ENCODE results near the gene HSF5.

Gene HSF5

DNA sequence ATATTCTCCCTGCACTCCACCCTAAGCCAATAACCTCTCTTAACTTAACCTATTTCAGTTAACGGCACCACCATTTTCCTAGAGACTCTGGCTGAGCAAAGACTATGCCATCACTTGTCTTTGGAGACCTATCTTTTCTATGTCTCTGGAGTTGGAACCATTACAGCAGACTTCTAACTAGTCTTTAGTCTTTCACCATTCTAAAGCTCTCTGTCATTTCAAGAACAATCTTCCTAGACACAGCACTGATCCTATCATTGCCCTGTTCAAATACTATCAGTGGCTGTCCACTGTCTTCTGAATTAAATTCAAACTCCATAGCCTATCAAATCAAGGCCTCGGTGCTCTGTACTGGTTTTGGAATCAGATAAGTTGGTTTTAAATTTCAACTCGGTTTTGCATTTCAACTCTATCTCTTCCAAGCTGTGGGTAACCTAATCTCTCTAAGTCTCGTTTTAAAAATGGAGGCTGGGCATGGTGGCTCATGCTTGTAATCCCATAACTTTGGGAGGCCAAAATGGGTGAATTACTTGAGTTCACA is 102.8 kb downstream of the HSF5 start:
- no peak for DNase-seq (ENCODE audit: low spot score)

DNA sequence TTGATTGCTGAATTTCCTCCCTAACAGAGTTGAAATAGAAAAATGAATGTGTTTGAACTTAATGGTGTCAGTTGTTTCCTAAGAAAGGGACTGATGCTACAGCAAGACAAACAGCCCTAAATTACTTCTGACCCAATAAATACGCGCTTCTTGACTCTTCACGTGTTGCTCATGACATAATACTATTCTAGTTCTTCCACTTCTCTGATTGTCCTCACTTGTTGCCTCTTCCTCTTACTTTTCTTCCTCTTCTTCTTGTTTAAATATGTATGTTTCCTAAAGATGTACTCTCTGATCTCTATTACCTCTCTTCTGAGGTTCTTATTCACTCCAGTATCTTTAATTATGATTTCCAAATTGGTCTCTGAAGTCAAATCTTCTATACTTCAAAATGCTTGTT is 103.3 kb downstream of the HSF5 start:
- DNase-seq (ENCODE audit: low spot score): no peak

GRCh38 chr17:58383892-58384462 is 104.2 kb downstream of the HSF5 start:
- DNase-seq (ENCODE audit: low spot score): peak; percentile 55

GRCh38 chr17:58382872-58383242 is 105.4 kb downstream of the HSF5 start:
- no peak for DNase-seq (ENCODE audit: low spot score)

GRCh38 chr17:58382108-58382871 is 105.9 kb downstream of the HSF5 start:
- no peak for DNase-seq (ENCODE audit: low spot score)

DNA sequence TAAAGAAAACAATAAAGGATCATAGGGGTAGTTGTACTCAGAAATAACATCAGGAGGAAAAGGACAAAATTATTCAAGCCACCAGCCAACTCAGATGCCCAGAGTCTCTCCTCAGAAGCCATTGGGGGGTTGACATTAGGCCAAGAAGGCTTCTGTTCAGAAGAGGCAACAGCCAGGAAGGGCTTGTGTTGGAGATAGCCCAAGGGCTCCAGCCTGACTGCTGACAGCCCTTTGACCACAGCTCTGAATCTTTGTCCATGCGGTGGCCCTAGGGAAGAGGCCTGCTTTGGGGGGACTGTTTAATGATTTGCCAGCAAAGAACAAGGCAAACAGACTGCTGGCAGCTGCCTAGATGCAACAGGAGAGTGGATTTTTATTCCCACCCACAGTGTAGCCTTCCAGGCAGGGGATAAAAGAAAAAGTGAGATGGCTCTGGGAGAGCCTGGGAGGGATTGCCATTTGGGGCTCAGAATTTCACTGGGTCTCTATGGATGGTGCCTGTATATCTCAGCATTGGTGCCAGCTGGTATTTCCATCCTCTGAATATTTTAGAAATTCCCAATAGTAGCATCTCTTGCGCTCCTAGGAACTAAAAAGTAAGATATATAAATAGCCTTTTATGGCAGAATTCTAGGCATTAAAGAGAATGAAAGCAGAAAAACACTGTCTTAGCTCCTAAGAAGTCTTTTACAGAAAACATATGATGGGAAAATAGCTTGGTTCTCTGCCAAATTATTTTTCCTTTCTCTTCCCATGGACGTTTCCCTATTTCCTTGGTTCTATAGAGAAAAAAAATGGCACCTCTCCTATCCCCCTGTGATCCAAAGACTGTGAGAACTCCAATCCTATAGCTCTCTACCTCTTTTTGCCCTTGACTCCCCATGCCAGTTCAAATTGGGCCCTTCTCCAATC is 106.8 kb downstream of the HSF5 start:
- DNase-seq (ENCODE audit: low spot score): no peak

DNA sequence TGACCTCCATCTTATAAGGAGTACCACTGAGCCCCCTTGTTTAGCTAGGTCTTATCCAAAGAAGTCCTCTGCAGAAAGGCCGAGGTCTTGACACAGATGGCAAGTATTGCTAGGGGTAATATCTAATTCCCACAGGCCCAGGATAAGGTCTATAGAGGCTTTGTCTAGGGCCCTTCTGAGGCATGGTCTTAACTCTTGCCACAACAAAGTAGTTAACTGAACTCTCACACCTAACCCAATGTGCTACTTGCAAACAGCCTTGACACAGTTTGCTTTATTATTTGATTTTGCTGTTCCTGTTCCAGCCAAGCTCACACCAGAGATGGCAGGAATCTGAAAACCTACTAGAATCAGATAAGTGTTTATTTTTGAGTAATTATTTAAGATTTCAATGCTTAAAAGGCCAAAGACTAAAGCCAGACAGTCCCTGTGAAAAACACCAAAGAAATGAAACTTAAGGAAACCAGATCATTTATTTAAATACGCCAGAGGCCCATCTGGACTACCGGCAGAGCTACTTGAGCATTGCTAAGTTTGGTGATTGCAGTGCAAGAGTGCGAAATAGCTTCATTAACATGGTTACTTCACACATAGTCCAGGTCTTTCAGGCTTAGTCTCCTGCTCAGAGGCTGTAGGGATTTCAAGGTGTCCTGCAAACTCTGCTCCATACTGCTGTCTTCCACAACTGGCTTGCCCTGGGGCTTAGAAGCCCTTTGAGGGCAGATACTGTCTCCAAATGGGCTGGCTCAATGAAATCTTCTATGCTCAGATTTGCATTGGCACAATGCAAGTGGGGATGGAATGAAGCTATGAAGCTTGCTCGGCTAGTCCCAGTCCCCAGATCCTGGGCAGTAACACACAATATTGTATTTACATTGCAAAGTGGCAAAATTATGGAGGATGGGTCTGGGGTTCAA is 107.7 kb downstream of the HSF5 start:
- DNase-seq (ENCODE audit: low spot score): no peak

- DNase-seq (ENCODE audit: low spot score): peak; percentile 58
Observed at GRCh38 chr17:58379511-58379824, 108.7 kb downstream of the HSF5 start.

- peak; percentile 68 for DNase-seq (ENCODE audit: low spot score)
Observed at GRCh38 chr17:58378733-58379510, 109.3 kb downstream of the HSF5 start.

DNA sequence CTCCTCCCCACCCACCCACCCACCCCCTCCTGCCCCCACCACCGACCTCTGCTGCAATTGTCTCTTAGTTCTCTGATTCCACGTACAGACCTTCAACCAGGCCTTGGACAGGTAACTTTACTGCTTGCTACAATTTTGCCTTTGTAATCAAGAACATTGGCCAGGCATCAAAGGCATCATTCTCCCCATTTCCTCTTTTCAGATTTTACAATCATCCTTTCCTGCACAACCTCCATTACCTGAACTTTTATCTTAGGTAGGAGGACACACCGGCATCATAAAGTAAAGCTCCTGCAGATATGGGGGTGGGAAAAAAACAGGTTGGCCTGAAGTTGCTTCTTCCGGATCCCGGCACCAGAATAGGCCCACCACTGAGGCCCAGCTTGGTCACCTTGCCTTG is 110.5 kb downstream of the HSF5 start:
- peak; percentile 61 for DNase-seq (ENCODE audit: low spot score)

GRCh38 chr17:58377093-58377601 is 111.1 kb downstream of the HSF5 start:
- DNase-seq (ENCODE audit: low spot score): peak; percentile 54

- no peak for DNase-seq (ENCODE audit: low spot score)
Observed at GRCh38 chr17:58376472-58377000, 111.7 kb downstream of the HSF5 start.

GRCh38 chr17:58375811-58376210 is 112.4 kb downstream of the HSF5 start:
- DNase-seq (ENCODE audit: low spot score): no peak

DNA sequence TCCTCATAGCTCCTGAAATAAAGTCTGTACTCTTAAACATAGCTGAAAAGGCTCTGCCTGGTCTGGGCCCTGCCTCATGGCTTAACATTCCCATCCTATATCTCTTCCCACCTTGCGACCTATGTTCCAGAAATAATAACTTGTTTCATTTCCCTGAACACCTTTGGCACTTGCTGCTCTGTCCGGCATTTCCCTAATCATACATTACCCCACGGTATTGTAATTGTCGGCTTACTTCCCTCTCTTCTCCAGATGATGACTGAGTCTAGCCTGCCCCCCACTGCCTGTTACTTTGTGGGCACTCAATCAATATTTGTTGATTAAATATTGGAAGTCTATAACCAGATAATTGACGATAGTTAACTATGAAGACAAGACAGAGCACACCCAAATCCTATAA is 113.0 kb downstream of the HSF5 start:
- DNase-seq (ENCODE audit: low spot score): no peak

DNA sequence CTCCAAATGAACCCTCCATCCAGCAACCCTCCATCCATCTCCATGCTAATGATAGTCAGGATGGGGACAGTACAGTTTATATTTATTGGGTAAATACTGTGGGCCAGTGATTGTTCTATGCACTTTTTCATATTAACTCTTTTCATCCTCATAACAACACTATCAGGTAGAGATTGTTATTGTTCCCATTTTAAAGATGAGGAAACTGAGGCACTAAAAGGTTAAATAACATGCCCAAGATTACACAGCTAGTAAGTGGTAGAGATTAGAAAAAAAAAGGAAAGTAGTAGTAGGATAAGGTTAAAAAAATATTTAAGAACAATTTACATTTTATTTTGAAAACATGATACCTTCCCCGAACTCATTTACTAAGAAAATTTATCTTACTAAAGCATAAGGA is 114.3 kb downstream of the HSF5 start:
- no peak for DNase-seq (ENCODE audit: low spot score)

DNA sequence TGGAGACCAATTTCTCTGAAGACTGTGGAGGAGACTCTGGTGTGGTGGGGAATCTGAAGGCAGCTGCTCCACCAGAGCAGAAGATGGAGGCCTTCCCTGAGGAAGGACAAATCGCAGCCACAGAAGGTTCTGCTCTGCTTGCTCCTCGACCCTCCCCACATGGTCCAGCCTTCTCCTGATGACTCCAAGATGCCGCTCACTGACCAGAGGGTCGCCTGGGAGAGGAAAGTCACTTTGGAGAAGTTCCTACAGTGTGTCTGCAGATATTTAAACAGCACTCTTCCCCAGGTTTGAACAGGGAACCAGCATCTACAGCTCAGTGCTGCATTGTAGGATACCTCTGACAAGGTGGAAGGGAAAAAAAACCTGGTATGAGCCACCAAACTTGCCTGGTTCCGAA is 115.2 kb downstream of the HSF5 start:
- DNase-seq (ENCODE audit: low spot score): no peak

- DNase-seq (ENCODE audit: low spot score): no peak
Observed at GRCh38 chr17:58371300-58371950, 116.8 kb downstream of the HSF5 start.

- no peak for DNase-seq (ENCODE audit: low spot score)
Observed at GRCh38 chr17:58370716-58371115, 117.5 kb downstream of the HSF5 start.

- no peak for DNase-seq (ENCODE audit: low spot score)
Observed at GRCh38 chr17:58370309-58370708, 117.9 kb downstream of the HSF5 start.
